Breast epithelium (tissue), 3 donors: ENCODE results near the gene CELA3B.
"Not testable (repeated sequence)": the region's sequence is repeated elsewhere in the genome, so short reads cannot be mapped to it uniquely, and the experiment has no call there.

Source experiments
- CTCF ChIP-seq, 3 donors: fragments of 450-650 bp; IDR thresholded peaks; one replicate each; pipeline ENCODE4 v1.5.1; 2016 to 2017; ENCODE audit warnings: antibody characterized with exemption in 3 of 3, mild to moderate bottlenecking in 3 of 3, moderate library complexity in 3 of 3
- POLR2AphosphoS5 ChIP-seq, 3 donors: sonication (generic); formaldehyde crosslinking; IDR thresholded peaks; one replicate each; pipeline ENCODE4 v1.6.1; 2017; ENCODE audit warnings: antibody characterized with exemption in 3 of 3

GRCh38 chr1:21983539-21983938, 6.7 kb downstream of the CELA3B start:
- TF ChIP-seq POLR2AphosphoS5, CTCF (IDR thresholded peaks at IDR 0.05): not testable (repeated sequence)
